NCI-H187 treated with DMSO at 0.1 percent for 48 hours (cell line): ENCODE measurements around the gene ZFP42.
"Not testable (repeated sequence)": the region's sequence is repeated elsewhere in the genome, so short reads cannot be mapped to it uniquely, and the experiment has no call there.

Experiments
- DNase-seq: peaks from one replicate; lab custom pipeline; 2025; lab: John Stamatoyannopoulos, UW

Gene ZFP42

GRCh38 chr4:188021548-188022249 is 26.1 kb downstream of the ZFP42 start:
- no peak for DNase-seq

- no peak for DNase-seq
Measured at GRCh38 chr4:188023682-188024081, 28.1 kb downstream of the ZFP42 start.

- DNase-seq, result no peak
Measured at GRCh38 chr4:188025476-188025875, 29.9 kb downstream of the ZFP42 start.

GRCh38 chr4:188029114-188029513 is 33.5 kb downstream of the ZFP42 start:
- no peak for DNase-seq

GRCh38 chr4:188030401-188030800 is 34.8 kb downstream of the ZFP42 start:
- no peak for DNase-seq

GRCh38 chr4:188031751-188032150 is 36.2 kb downstream of the ZFP42 start:
- DNase-seq, result no peak

GRCh38 chr4:188032170-188032569 is 36.6 kb downstream of the ZFP42 start:
- DNase-seq, result no peak

GRCh38 chr4:188032583-188032982 is 37.0 kb downstream of the ZFP42 start:
- DNase-seq, result no peak

- DNase-seq, result no peak
Measured at GRCh38 chr4:188037003-188037713, 41.6 kb downstream of the ZFP42 start.

GRCh38 chr4:188041721-188042120 is 46.1 kb downstream of the ZFP42 start:
- no peak for DNase-seq

- no peak for DNase-seq
Measured at GRCh38 chr4:188042191-188042590, 46.6 kb downstream of the ZFP42 start.

GRCh38 chr4:188043154-188043553 is 47.6 kb downstream of the ZFP42 start:
- no peak for DNase-seq

GRCh38 chr4:188045461-188045860 is 49.9 kb downstream of the ZFP42 start:
- DNase-seq, result not testable (repeated sequence)

GRCh38 chr4:188046657-188047056 is 51.1 kb downstream of the ZFP42 start:
- DNase-seq, result no peak

GRCh38 chr4:188053302-188053701 is 57.7 kb downstream of the ZFP42 start:
- DNase-seq, result no peak
